GM18907 (cell line): ENCODE results near the gene FIGNL2.
"Not testable (repeated sequence)": the region's sequence is repeated elsewhere in the genome, so short reads cannot be mapped to it uniquely, and the experiment has no call there.

Experiments
- ATAC-seq: cut with Tn5 transposase; IDR thresholded peaks from one replicate; pipeline ENCODE4 v1.9.1; 2021; ENCODE audit warnings: mild to moderate bottlenecking, moderate library complexity; ENCODE audit not compliant: unreplicated experiment

The FIGNL2 gene, protein sequence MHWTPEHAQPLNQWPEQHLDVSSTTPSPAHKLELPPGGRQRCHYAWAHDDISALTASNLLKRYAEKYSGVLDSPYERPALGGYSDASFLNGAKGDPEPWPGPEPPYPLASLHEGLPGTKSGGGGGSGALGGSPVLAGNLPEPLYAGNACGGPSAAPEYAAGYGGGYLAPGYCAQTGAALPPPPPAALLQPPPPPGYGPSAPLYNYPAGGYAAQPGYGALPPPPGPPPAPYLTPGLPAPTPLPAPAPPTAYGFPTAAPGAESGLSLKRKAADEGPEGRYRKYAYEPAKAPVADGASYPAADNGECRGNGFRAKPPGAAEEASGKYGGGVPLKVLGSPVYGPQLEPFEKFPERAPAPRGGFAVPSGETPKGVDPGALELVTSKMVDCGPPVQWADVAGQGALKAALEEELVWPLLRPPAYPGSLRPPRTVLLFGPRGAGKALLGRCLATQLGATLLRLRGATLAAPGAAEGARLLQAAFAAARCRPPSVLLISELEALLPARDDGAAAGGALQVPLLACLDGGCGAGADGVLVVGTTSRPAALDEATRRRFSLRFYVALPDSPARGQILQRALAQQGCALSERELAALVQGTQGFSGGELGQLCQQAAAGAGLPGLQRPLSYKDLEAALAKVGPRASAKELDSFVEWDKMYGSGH

DNA sequence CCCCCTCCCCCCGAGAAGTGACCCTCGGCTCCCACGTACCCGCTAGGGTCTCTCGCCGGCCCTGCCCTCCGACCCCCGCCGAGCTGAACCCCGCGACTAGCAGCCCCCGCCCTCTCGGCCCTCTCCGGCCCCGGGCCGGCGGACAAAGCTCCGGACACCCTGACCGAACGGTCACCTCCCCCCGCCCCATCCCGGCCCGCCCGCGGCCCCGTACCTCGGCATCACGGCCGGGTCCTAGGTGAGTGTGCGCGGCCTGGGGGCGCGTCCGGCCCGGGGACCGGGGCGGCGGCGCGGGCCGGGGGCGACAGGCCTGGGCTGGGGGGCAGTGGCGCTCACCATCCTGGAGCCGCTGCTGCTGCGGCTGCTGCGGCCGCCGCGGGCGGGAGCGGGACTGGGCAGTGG, at the start of gene FIGNL2:
TSS of gene FIGNL2 (minus strand) at position 393 of the 402 bp plus-strand sequence. CDS start 26,305 bp downstream, outside the sequence.
- ATAC-seq: no peak

DNA sequence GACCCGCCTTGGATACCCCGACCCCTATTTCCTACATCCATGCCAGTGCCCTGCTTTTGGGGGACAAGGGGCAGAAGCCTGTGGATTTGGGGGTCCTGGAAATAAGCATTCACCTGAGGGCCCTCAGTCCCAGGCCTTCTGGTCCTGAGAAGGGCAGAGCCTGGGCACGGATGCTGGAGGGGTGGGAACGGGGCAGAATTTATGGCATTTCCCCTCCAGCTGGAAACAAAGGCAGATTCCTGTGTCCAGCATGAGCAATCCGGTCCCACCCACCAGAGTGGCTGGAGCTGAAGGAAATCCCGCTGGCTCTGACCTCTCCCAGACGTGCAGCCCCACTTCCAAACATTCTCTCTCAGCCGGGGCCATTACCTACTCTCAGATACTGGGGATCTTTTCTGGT, 48.7 kb upstream of the FIGNL2 start:
- ATAC-seq: no peak

DNA sequence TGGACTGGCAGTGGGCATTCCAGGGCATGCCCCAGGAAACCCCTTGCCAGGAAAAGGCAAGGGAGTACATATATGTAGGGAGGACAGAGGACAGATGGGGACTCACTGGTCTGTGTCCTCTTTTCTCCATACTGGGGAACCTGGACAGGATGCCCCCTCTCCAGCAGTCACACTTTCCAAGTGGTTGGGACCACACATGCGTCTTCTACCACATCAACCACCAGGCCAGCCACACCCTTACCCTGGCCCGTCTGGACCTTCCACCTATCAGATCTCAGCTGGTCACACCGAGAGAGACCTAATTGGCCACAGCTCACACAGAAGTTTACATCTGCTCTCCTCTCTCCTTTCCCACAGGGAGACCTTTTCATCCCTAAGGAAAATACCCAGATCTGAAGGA, 47.7 kb upstream of the FIGNL2 start:
- ATAC-seq: no peak

DNA sequence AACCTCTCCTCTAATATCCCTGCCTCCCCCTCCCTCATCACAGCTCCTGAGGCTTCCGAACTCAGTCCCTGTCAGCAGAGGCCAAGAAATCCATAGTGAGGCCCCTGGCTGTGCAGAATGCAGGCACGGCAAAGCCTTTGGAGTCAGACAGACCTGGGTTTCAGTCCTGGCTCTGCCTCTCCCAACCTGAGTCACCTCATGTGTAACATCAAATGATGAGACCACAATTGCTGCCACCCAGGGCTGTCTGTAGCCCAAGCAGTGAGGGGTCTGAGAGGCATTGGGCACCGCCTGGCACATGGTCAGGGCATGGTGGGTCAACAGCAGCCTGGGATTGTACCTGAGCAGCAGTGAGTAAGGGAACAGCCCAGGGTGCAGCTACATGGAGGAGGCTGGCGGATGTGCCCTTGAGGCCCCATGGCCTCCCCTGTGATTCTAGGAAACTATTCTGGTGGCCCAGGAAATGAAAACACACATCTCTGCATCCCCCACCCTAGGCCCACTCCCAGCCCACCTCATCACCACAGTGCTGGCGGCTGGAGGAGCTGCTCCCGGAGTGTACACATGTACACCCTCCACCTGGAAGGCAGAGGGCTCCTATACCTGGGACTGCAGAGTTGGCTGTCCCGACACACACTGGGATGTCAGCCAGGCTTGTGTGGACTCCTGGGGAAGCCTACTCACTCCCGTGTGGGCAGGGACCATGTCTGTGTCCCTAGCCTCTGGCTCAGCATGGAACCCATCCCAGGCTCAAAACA, 47.0 kb upstream of the FIGNL2 start:
- no peak for ATAC-seq

DNA sequence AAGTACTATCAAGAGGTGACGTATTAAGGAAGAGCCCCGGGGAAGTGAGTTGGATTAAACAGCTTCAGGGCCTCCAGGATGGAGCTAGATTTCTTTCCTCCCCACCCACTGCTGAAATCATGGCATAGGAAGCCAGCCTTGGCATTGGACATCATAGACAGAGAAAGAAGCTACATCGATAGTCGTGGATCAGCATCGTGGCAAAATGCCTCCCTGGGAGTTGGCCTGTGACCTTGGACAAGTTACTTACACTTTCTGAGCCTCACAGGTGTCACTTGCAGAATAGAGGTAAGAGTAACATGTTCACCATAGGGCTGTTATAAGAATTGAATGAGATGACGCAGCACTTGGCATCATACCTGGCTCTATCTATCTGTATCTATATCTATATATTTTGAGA, 45.3 kb upstream of the FIGNL2 start:
- ATAC-seq: no peak

DNA sequence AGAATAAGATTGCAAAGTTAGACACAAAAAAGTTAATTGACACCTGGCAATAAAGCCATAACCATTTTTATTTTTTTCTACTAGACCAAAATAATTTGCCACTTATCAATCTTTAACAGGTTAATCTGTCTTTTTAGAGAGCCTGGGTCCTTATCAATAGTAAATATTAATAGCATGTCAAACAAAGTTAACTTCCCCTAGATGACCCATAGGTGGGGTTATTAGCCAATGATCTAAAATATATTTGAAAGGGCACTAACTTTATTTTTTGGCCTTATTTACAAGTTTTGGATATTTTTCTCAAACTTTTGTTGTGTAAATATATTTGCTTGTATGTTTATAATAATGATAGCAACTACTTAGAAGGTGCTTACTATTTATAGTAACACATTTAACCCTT, 43.3 kb upstream of the FIGNL2 start:
- no peak for ATAC-seq

DNA sequence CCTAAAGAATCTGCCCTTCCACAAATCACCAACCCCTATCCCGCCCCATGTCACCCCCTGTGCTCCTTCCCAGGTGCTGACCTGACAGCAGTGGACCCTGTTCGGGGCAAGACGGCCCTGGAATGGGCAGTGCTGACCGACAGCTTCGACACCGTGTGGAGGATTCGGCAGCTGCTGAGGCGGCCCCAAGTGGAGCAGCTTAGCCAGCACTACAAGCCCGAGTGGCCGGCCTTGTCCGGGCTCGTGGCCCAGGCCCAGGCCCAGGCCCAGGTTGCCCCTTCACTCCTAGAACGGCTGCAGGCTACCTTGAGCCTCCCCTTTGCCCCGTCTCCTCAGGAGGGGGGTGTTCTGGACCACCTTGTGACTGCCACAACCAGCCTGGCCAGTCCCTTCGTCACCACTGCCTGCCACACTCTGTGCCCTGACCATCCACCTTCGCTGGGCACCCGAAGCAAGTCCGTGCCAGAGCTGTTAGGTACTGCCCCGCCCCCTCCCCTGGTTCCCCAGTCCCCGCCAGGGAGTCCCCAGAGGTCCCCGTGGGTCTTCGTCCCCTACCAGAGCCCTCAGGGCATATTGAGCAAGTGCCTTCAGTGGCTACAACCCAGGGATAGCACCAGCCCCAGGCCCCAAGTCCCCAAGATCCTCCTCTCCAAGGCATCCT, 42.1 kb upstream of the FIGNL2 start:
- no peak for ATAC-seq

DNA sequence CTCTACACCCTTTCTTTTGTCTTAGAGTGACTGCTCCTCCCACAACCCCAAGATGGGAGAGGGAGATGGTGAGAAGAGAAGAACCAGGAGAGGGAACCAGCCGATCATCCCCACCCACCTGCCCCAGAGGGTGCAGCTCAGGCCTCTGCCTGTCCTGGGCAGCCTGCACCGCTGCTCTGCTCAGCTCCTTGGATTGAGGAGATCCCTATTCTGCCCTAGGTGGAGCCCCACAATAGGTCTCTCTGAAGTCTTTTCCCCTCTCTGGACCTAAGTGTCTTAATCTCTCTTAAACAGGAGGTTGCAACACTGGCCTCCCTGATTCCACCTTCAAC, 41.6 kb upstream of the FIGNL2 start:
- ATAC-seq: no peak

DNA sequence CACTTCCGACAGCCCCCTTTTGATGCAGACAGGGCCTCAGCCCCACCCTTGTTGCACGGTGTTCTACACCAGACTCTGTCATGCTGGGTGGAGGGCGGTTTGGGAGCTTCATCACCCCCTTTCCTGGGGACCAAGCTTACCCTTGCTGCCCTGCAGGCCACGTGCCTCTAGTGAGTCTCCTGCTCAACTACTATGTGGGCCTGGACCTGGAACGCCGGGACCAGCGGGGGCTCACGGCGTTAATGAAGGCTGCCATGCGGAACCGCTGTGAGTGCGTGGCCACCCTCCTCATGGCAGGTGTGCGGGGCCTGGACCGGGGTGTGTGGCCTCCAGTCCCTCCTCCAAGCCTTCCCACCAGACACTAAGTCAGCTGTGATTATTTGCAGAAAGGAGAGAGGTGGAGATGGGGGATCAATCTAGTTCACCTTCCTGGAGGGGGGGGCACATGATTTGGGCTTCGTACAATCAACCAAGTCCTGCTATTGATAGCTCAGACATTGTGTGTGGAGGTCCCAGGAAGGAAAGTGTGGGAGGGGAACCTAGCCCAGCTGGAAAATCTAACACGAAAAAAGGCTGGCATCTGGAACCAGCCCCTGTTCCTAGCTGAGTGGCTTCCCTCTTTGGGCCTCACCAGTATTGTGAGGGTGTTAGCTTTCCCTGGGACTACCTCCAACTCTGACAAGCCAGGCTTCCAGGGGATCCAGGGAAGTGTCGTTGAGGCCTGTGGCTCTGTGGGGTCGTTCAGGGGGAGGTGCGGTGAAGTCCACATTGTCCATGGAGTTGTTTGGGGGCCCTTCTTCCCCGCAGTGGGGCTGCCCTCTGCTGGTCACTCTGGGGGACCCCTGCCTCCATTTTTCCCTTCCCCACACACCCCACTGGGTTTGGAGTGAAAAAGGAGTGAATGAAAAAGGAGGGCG, 41.0 kb upstream of the FIGNL2 start:
- ATAC-seq: no peak

DNA sequence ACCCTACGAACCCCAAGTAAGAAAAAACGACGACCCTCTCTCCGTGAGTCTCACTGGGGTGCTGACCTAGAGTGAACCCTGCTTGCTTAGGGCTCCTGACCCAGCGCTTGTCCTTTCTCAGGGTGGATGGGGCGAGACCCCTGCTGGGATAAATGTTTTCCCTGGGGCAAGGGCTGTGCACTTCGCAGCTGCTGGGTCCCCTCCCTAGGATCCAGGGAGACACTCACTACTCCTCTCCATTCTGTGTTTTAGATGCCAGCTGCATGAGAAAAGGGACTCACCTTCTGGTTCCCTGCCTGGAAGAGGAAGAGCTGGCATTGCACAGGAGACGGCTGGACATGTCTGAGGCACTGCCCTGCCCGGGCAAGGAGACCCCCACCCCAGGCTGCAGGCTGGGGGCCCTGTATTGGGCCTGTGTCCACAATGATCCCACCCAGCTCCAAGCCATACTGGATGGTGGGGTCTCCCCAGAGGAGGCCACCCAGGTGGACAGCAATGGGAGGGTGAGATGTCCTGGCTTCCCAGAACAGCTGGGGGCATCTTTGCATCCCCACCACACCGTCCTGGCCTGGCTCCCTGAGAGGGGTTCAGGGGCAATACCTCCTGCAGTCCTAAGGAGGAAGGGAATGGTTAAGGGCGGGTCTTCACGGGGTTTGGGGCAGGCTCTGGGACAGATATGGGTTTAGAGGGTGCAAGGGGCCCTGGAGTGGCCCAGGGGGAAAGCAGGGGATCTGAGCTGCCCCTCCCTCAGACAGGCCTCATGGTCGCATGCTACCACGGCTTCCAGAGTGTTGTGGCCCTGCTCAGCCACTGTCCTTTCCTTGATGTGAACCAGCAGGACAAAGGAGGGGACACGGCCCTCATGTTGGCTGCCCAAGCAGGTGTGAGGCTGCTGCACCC, 40.0 kb upstream of the FIGNL2 start:
- no peak for ATAC-seq

DNA sequence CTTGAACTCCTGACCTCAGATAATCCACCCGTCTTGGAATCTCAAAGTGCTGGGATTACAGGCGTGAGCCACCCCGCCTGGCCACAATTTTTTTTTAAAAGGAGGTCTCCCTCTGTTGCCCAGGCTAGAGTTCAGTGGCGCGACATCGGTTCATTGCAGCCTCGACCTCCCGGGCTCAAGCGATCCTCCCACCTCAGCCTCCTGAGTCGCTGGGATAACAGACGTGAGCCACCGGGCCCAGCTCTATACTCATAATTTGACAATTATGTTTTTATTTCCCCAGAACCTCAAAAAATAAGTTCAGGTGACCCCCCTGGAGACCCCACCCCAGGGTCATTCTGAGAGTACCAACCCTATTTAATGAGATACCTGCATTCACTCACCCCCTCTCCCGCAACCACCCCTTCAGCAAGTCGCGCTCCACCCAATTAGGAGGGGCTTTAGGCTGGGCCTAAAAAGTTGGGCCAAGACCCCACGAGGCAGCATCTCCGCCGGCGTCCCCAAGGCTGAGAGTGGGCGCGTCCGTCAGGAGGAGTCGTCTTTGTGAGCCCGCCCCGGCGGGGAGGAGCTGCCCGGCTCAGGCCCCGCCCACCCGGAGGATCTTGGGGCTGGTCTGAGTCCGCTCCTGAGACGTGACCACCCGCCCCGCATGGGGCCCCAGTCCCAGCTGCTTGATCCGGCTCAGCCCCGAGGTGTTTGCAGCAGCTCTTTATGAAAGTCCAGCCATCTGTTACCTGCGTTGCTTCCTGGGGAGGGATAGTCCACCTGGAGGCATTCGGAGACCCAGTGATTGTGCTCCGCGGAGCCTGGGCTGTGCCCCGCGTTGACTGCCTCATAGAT, 39.2 kb upstream of the FIGNL2 start, which contains the start of gene ANKRD33:
TSS of gene ANKRD33 (plus strand) at position 628 of the 840 bp plus-strand sequence. CDS start at position 712, 84 bp downstream.
- no peak for ATAC-seq

DNA sequence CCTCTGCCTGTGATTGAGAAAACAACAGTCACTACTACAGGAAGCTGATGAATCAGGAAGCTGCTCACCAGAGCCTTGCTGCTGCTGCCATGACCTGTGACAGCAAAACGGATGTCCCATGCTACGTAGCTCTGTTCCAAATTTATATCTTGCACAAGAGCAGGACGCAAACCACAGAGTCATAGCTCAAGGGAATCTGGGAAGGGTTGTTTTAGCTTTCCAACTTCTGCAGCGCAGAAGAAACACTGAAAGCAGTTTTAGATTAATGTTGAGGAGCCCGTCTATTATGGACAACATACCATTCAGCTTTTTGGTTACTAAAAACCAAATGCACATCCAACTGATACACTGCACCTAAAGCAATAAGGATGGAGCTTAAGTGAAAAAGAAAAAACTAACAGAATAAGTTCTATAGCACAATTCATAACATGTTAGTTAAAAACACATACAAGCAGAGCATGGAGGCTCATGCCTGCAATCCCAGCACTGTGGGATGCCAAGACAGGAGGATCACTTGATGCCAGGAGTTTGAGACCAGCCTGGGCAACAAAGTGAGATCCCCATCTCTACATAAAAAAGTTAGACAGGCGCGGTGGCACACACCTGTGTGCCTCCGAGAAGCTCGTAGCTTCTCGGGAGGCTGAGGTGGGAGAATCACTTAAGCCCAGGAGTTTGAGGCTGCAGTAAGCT, 37.6 kb upstream of the FIGNL2 start:
- peak; percentile 51 for ATAC-seq

DNA sequence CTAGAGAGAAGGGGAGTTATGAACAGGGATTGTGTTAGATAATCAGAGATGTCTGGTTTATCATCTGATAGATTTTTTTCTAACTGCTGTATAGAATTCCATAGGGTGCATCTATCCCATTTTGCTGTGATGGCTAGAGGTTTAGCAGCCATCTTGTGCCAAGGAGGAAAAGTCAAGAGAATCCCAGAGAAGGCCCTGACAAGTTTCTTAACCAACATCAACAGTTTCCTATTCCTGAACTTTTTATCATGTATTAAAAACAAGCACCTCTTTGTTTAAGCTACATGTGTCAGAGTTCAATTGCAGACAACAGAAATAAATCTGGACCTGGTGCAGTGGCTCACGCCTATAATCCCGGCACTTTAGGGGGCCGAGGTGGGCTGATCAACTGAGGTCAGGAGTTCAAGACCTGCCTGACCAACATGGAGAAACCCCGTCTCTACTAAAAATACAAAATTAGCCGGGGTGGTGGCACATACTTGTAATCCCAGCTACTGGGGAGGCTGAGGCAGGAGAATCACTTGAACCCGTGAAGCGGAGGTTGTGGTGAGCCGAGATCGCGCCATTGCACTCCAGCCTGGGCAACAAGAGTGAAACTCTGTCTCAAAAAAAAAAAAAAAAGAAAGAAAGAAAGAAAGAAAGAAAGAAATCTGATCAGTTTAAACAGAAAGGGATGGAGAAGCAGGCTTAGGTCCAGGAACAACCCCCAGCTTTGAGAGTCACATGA, 36.9 kb upstream of the FIGNL2 start:
- ATAC-seq: not testable (repeated sequence)

DNA sequence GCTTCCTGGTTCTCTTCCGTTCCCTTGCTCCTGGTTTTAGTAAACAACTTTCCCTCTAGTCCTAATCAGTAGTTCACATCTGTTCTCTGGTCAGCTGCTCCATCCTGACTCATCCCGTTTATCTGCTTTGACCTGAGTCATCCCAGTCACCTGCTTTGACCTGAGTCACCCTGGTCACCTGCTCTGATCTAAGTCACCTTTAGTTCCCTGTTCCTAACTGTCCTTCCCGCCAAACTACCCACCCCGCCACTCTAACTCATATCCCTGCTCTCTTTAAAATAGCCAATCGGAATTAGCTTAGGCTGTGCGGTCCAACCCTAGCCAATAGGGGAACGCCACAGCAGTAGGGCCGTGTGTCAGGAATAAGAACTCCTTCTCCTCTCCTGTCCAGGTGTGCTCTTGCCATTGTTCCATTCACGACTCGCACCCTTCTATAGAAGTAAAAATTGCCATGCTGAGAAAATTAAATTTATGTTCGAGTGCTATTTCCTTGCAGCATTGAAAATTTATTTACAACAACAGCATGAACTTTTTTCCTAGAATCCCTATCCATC, 36.2 kb upstream of the FIGNL2 start:
- ATAC-seq: no peak

DNA sequence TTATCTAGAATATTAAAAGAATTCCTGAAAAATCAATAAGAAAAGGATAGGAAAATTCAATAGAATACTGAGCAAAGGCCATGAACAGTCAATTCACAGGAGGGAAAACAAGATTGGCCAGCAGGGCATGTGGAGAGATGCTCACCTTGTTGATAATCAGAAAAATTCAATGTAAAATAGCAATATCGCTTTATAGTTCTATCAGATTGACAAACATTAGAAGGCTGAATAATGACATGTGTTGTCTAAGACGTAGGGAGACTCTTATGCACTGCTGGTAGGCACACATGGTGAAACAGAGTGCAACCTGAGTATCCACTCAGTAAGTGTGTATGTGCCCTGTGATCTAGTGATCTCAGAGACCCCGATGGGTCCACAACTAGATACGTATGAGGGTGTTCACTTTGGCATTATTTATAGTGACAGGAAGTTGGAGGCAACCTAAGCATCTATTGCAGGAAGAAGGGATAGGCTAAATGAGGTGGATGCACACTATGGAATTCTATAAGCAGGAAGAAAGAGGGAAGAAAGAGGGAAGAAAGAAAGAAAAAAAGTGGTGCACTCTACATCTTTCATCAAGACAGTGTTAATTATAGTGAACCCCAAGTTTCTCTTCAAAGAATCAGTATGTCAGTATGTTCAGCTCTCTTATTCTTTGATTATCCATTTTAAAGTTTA, 35.6 kb upstream of the FIGNL2 start:
- no peak for ATAC-seq

DNA sequence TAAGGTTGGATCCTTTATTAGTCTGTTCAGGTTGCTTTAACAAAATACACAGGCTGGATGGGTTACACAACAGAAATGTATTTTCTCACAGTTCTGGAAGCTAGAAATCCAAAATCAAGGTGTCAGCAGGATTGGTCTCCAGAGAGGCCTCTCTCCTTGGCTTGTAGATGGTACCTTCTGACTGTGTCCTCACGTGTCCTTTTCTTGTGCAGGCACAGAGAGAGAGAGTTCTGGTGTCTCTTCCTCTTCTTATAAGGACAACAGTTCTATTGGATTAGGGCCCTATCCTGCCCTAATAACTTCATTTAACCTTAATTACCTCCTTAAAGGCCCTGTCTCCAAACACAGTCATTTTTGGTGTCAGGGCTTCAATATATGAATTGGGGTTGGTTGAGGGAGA, 34.8 kb upstream of the FIGNL2 start:
- ATAC-seq: no peak
